GM06990 (cell line): ENCODE measurements around the gene COQ10B.

Experiments used
- DNase-seq: peaks from one replicate; pipeline ENCODE4 v3.0.0-alpha.2; 2011; ENCODE audit not compliant: insufficient read length; ENCODE audit errors: extremely low read depth
- H3K27me3 ChIP-seq: replicated peaks from 2 replicates; pipeline ENCODE4 v1.6.0; 2011; ENCODE audit warnings: low read length; ENCODE audit not compliant: control insufficient read depth, insufficient read depth
- H3K36me3 ChIP-seq: 2 replicates; pipeline ENCODE4 v1.5.1; 2011; ENCODE audit warnings: low read length; ENCODE audit not compliant: control insufficient read depth, insufficient read depth
- H3K4me3 ChIP-seq: replicated peaks from 2 replicates; pipeline ENCODE4 v1.5.1; 2011; ENCODE audit warnings: low read depth, mild to moderate bottlenecking, control low read depth, low read length
- CTCF ChIP-seq: IDR thresholded peaks from 2 replicates; pipeline ENCODE4 v1.5.1; 2011; ENCODE audit warnings: low read length, control low read depth, mild to moderate bottlenecking, inconsistent platforms; ENCODE audit not compliant: insufficient read depth, poor library complexity, severe bottlenecking

Gene COQ10B

DNA sequence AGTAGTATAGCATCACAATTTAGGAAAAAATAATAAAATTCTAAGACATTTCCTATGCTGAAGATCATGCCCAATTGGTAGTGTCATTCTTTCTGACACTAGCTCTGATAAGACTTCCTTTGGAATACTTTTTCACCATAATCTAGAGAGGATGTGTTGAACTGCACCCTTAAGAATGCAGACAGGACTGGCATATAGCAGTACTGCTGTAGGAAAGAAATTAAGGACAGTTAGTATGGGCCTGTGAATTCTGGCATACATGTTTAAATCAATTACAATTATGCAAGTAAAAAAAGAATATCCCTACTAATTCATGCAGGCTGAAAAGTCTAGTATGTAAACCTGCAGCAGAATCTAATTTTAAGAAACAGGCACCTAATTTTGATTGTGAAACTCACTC, 33.9 kb upstream of the COQ10B start:
- Histone ChIP-seq H3K36me3 (peaks cover 11% of the 10 kb centered on the region), H3K27me3 (no peaks in the 10 kb centered on the region), H3K4me3 (no peak overlapping the region)
- TF ChIP-seq CTCF, result no peak
- no peak for DNase-seq

- no peak for DNase-seq
- no peak for TF ChIP-seq CTCF
Measured at GRCh38 chr2:197423307-197423706, 30.0 kb upstream of the COQ10B start.

GRCh38 chr2:197425550-197425949, 27.8 kb upstream of the COQ10B start:
- no peak for TF ChIP-seq CTCF
- Histone ChIP-seq H3K36me3 (peaks cover 4% of the 10 kb centered on the region), H3K27me3 (no peaks in the 10 kb centered on the region), H3K4me3 (no peak overlapping the region)
- DNase-seq, result no peak

More at GRCh38 chr2:197423307-197423706, 30.0 kb upstream of the COQ10B start:
- peaks cover 4% of the 10 kb centered on the region for H3K36me3 ChIP-seq
- H3K4me3 ChIP-seq, result no peak overlapping the region
- H3K27me3 ChIP-seq, result no peaks in the 10 kb centered on the region

DNA sequence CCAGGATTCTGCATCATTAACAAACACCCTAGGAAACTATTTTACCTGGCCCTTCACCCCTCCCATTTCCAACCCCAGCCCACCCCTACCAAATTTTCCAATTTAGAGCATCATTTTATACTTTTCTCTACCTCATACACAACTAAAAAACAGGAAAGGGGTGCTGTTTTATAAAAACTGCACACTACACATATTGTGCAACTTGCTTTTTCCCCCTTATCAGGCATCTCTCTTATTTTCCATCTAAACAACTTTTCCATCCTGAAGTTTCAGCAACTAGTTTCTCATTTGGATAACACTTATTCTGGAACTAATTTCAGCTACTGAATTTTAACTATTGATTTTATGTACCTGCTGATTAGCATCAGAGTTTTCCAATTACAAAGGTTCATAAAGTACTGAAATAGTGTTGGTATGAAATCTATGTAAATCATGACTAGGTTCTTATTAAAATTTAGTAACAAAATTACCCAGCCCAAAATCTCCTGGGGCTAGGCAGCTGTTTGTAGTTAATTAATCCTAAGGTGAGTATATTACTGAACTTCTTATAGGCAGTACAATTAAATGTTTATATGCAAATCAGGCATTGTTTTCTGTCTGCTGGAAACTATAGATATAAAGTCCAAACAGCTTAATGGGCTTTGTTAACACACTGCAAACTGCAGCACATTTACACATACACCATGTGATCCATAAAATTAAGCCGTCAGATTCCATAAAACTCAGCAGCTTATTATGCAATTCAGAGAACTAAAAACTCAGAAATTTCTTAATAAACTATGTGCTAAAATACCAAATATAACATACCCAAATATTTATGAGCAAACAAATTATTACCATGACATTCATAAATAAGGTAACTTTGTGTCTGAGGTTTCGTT, 26.4 kb upstream of the COQ10B start:
- H3K36me3 ChIP-seq, result peaks cover 4% of the 10 kb centered on the region
- no peak for DNase-seq
- no peak for TF ChIP-seq CTCF
- H3K4me3 ChIP-seq, result no peak overlapping the region
- no peaks in the 10 kb centered on the region for H3K27me3 ChIP-seq

- Histone ChIP-seq H3K36me3 (peaks cover 2% of the 10 kb centered on the region), H3K27me3 (no peaks in the 10 kb centered on the region), H3K4me3 (no peak overlapping the region)
- no peak for DNase-seq
- TF ChIP-seq CTCF, result no peak
Measured at GRCh38 chr2:197427986-197428385, 25.4 kb upstream of the COQ10B start.
